Activated CD4-positive, alpha-beta T cell treated with anti-CD3 and anti-CD28 coated beads for 24 hours (primary cell): ENCODE data around the gene ANKRD18A.

Experiments used
- DNase-seq, 2 donors: peaks; one replicate each; pipeline ENCODE4 v3.0.0-alpha.2; 2020; ENCODE audit warnings: low read depth in 2 of 2

ANKRD18A gene

GRCh38 chr9:38529317-38529716 lies 91.1 kb downstream of the ANKRD18A start:
- DNase-seq, result no peak

GRCh38 chr9:38527503-38527902 lies 92.9 kb downstream of the ANKRD18A start:
- DNase-seq, result no peak

GRCh38 chr9:38526591-38526990 lies 93.8 kb downstream of the ANKRD18A start:
- DNase-seq, result no peak

- DNase-seq, result no peak
Observed at GRCh38 chr9:38523121-38523520, 97.3 kb downstream of the ANKRD18A start.

GRCh38 chr9:38521762-38522161 lies 98.6 kb downstream of the ANKRD18A start:
- no peak for DNase-seq
